ENCODE results near the gene CDH23. TPM values are rescaled to one million over a fixed set of nuclear protein-coding genes. Genes with fewer than 3 reads are reported as not detected.
A peak's percentile ranks its signal among the peaks of the same experiment; 100 is the strongest.

CDH23 gene
- total RNA-seq, 1 experiment from 2014 or later, result 0.02 TPM

DNA sequence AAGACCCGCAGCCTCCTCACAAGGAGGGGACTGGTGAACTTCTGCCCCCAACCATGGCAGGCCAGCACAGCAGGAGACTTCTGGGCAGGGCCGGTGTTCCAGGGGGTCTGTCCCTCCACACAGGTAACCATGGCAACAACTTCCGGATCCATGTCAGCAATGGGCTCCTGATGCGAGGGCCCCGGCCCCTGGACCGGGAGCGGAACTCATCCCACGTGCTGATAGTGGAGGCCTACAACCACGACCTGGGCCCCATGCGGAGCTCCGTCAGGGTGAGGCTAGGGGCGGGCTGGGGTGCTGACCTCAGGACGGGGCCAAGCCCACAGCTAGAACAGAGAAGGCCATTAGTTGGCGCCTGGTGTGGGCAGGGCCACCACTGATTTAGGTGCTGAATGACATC lies 328.5 kb downstream of the CDH23 start:
- ChIA-PET CTCF (interaction anchor here (0.7 to 1.0 kb wide), 2 partner anchors 12 kb away, joined by 3 to 4 read pairs; no protein-coding TSS in a partner anchor), POLR2A (no interaction called here)
- TF ChIP-seq, protein P1, sequence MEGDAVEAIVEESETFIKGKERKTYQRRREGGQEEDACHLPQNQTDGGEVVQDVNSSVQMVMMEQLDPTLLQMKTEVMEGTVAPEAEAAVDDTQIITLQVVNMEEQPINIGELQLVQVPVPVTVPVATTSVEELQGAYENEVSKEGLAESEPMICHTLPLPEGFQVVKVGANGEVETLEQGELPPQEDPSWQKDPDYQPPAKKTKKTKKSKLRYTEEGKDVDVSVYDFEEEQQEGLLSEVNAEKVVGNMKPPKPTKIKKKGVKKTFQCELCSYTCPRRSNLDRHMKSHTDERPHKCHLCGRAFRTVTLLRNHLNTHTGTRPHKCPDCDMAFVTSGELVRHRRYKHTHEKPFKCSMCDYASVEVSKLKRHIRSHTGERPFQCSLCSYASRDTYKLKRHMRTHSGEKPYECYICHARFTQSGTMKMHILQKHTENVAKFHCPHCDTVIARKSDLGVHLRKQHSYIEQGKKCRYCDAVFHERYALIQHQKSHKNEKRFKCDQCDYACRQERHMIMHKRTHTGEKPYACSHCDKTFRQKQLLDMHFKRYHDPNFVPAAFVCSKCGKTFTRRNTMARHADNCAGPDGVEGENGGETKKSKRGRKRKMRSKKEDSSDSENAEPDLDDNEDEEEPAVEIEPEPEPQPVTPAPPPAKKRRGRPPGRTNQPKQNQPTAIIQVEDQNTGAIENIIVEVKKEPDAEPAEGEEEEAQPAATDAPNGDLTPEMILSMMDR (IDR thresholded peaks at IDR 0.05; ENCODE audit: unreplicated experiment), result no peak
- no peak overlapping the region for H3K27ac Mint-ChIP-seq (ENCODE audit: low read depth, unreplicated experiment)
- DNase-seq (ENCODE audit: unreplicated experiment), result no peak
- intact Hi-C loops (cut with micrococcal nuclease), result loop anchor here (5.0 kb wide), 2 partner anchors 42 to 87 kb away; no protein-coding TSS in a partner anchor
- no TSS peak for BruUV-seq (replicated peaks)
- H3K4me3 Mint-ChIP-seq (ENCODE audit: unreplicated experiment), result no peak overlapping the region
- no peaks in the 10 kb centered on the region for H3K27me3 Mint-ChIP-seq (ENCODE audit: insufficient read depth, unreplicated experiment)
- H3K36me3 Mint-ChIP-seq (ENCODE audit: insufficient read depth, unreplicated experiment), result no peaks in the 10 kb centered on the region
- H3K9me3 Mint-ChIP-seq (ENCODE audit: unreplicated experiment), result no peaks in the 10 kb centered on the region
- H3K4me1 Mint-ChIP-seq (ENCODE audit: insufficient read depth, unreplicated experiment), result peaks cover 18% of the 10 kb centered on the region

- TF ChIP-seq, protein P1 (IDR thresholded peaks at IDR 0.05; ENCODE audit: unreplicated experiment), result peak; percentile 46
- no peak overlapping the region for H3K27ac Mint-ChIP-seq (ENCODE audit: low read depth, unreplicated experiment)
- no peaks in the 10 kb centered on the region for H3K9me3 Mint-ChIP-seq (ENCODE audit: unreplicated experiment)
- H3K4me3 Mint-ChIP-seq (ENCODE audit: unreplicated experiment), result no peak overlapping the region
- POLR2A ChIA-PET, result interaction anchor here (0.6 kb wide), 1 partner anchor 169 kb away, joined by 3 read pairs; no protein-coding TSS in a partner anchor
- CTCF ChIA-PET, result interaction anchor here (0.7 to 1.0 kb wide), 3 partner anchors 11 to 27 kb away, joined by 3 to 5 read pairs (median 4); no protein-coding TSS in a partner anchor
- H3K27me3 Mint-ChIP-seq (ENCODE audit: insufficient read depth, unreplicated experiment), result no peaks in the 10 kb centered on the region
- peaks cover 18% of the 10 kb centered on the region for H3K4me1 Mint-ChIP-seq (ENCODE audit: insufficient read depth, unreplicated experiment)
- BruUV-seq (replicated peaks), result no TSS peak
- intact Hi-C loops (cut with micrococcal nuclease), result loop anchor here (5.0 kb wide), 2 partner anchors 41 to 86 kb away; no protein-coding TSS in a partner anchor
- DNase-seq (ENCODE audit: unreplicated experiment), result peak; percentile 50
- H3K36me3 Mint-ChIP-seq (ENCODE audit: insufficient read depth, unreplicated experiment), result no peaks in the 10 kb centered on the region
Measured at GRCh38 chr10:71725998-71726579, 329.4 kb downstream of the CDH23 start.

GRCh38 chr10:71726580-71727104 lies 329.9 kb downstream of the CDH23 start:
- ChIA-PET CTCF (interaction anchor here (0.7 to 1.0 kb wide), 2 partner anchors 28 to 73 kb away, joined by 3 to 5 read pairs; no protein-coding TSS in a partner anchor), POLR2A (interaction anchor here (0.7 kb wide), 1 partner anchor 40 kb away, joined by 4 read pairs; no protein-coding TSS in a partner anchor)
- no peak for DNase-seq (ENCODE audit: unreplicated experiment)
- peaks cover 18% of the 10 kb centered on the region for H3K4me1 Mint-ChIP-seq (ENCODE audit: insufficient read depth, unreplicated experiment)
- H3K27me3 Mint-ChIP-seq (ENCODE audit: insufficient read depth, unreplicated experiment), result no peaks in the 10 kb centered on the region
- no peak overlapping the region for H3K4me3 Mint-ChIP-seq (ENCODE audit: unreplicated experiment)
- TF ChIP-seq, protein P1 (IDR thresholded peaks at IDR 0.05; ENCODE audit: unreplicated experiment), result no peak
- no peaks in the 10 kb centered on the region for H3K9me3 Mint-ChIP-seq (ENCODE audit: unreplicated experiment)
- no peak overlapping the region for H3K27ac Mint-ChIP-seq (ENCODE audit: low read depth, unreplicated experiment)
- BruUV-seq (replicated peaks), result no TSS peak
- intact Hi-C loops (cut with micrococcal nuclease), result loop anchor here (5.0 kb wide), 2 partner anchors 41 to 86 kb away; no protein-coding TSS in a partner anchor
- H3K36me3 Mint-ChIP-seq (ENCODE audit: insufficient read depth, unreplicated experiment), result no peaks in the 10 kb centered on the region

DNA sequence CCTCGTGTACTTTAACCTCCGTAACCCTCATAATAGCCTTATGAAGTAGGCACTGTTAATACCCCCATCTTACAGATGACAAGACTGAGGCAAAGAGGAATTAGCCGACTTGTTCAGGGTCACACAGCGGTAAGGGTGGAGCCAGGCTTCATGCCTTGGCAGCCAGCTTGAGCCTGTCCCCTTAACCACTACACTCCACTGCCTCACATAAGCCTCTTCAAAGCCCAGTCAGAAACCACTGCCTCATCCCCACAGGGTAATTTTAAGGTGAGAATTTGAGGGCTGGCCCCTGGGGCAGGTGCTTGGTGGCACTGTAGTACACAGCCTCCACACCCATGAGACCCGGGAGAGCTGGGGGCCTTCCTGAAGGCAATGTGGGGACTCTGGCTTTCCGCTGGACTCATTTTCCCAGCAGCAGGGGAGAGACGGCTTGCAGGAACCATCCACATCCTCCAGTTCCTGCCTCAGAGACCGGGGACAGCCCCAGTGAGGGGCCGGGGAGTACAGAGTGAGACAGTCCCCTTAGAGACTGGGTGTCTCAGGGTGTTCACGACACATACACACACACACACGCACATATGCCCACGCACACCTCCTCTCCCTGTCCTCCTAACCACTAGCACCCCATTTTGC lies 330.5 kb downstream of the CDH23 start:
- DNase-seq (ENCODE audit: unreplicated experiment), result no peak
- CTCF ChIA-PET, result interaction anchor here (0.7 kb wide), 1 partner anchor 72 kb away, joined by 3 read pairs; no protein-coding TSS in a partner anchor
- POLR2A ChIA-PET, result interaction anchor here (0.7 to 2.6 kb wide), 2 partner anchors 40 to 46 kb away, joined by 4 to 5 read pairs; partner anchors contain the start of gene VSIR
- no peaks in the 10 kb centered on the region for H3K9me3 Mint-ChIP-seq (ENCODE audit: unreplicated experiment)
- no peak overlapping the region for H3K4me3 Mint-ChIP-seq (ENCODE audit: unreplicated experiment)
- H3K36me3 Mint-ChIP-seq (ENCODE audit: insufficient read depth, unreplicated experiment), result no peaks in the 10 kb centered on the region
- no TSS peak for BruUV-seq (replicated peaks)
- H3K27me3 Mint-ChIP-seq (ENCODE audit: insufficient read depth, unreplicated experiment), result no peaks in the 10 kb centered on the region
- intact Hi-C loops (cut with micrococcal nuclease), result loop anchor here (5.0 kb wide), 2 partner anchors 40 to 85 kb away; no protein-coding TSS in a partner anchor
- TF ChIP-seq, protein P1 (IDR thresholded peaks at IDR 0.05; ENCODE audit: unreplicated experiment), result no peak
- H3K27ac Mint-ChIP-seq (ENCODE audit: low read depth, unreplicated experiment), result no peak overlapping the region
- H3K4me1 Mint-ChIP-seq (ENCODE audit: insufficient read depth, unreplicated experiment), result peaks cover 18% of the 10 kb centered on the region
